Transverse colon (tissue), 4 donors: Measurements from ENCODE around the gene GSC2.

ENCODE experiments used
- POLR2A ChIP-seq: fragments of 450-650 bp; IDR thresholded peaks from one replicate; pipeline ENCODE4 v1.6.1; 2016; ENCODE audit warnings: antibody characterized with exemption, mild to moderate bottlenecking, moderate library complexity
- POLR2AphosphoS5 ChIP-seq, 3 donors: sonication (generic); formaldehyde crosslinking; IDR thresholded peaks; one replicate each; pipeline ENCODE4 v1.6.1; 2016; ENCODE audit warnings: antibody characterized with exemption in 3 of 3
- TF ChIP-seq, protein P1 (sequence below), 5 experiments: fragments of 200-600 bp in 3 of 5; fragments of 450-650 bp in 2 of 5; sonication (generic) in 3 of 5; IDR thresholded peaks; 1 replicate in 2 of 5; 2 replicates in 3 of 5; pipeline ENCODE4 v1.5.1; 2016 to 2017; ENCODE audit warnings: antibody characterized with exemption in 5 of 5, inconsistent platforms in 3 of 5, mild to moderate bottlenecking in 2 of 5, moderate library complexity in 1 of 5

DNA sequence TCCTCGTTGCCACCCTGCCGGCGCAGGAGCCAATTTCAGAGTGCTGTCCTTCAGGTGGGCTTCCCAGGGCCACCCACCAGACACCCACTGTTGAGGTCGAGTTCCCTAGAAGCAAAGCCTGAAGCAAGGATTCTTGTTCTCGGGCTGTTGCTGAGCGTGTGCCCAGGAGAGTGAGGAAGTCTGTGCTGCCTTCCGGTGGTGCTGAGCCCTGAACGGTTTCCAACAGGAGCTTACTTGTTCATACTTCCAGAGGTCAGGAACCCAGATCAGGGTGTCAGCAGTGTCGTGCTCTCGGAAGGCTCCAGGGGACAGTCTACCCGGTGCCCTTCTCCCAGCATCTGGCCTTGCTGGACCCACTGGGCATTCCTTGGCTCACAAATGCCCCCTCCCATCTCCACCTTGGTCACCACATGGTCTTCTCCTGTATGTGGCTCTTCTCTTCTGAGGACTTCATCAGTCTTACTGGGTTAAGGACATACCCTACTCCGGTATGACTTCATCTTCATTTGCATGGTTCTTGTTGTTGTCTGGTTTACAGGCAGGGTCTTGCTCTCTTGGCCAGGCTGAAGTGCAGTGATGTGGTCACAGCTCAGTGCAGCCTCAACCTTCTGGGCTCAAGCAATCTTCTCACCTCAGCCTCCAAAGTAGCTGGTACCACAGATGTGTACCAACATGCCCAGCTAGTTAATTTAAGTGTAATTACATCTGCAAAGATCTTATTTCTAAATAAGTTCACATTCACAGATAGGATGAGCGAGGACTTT is 17.2 kb upstream of the GSC2 start:
- TF ChIP-seq, protein P1, sequence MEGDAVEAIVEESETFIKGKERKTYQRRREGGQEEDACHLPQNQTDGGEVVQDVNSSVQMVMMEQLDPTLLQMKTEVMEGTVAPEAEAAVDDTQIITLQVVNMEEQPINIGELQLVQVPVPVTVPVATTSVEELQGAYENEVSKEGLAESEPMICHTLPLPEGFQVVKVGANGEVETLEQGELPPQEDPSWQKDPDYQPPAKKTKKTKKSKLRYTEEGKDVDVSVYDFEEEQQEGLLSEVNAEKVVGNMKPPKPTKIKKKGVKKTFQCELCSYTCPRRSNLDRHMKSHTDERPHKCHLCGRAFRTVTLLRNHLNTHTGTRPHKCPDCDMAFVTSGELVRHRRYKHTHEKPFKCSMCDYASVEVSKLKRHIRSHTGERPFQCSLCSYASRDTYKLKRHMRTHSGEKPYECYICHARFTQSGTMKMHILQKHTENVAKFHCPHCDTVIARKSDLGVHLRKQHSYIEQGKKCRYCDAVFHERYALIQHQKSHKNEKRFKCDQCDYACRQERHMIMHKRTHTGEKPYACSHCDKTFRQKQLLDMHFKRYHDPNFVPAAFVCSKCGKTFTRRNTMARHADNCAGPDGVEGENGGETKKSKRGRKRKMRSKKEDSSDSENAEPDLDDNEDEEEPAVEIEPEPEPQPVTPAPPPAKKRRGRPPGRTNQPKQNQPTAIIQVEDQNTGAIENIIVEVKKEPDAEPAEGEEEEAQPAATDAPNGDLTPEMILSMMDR (IDR thresholded peaks at IDR 0.05) = no peak
- TF ChIP-seq POLR2A = no peak
- TF ChIP-seq POLR2AphosphoS5 (IDR thresholded peaks at IDR 0.05) = no peak
